ENCODE measurements around the gene PTGES. TPM values are rescaled to one million over a fixed set of nuclear protein-coding genes. Genes with fewer than 3 reads are reported as not detected.

The PTGES gene
- total and polyA plus RNA-seq, 10 of the 15 experiments (the other 5 are each of a cell fraction or from before 2014, with no cell fraction given), result 0.57 TPM; not detected in 9

- RAD21 ChIA-PET (ENCODE audit: unreplicated experiment), result no interaction called here
- FAIRE-seq, result no peak
- H3K79me2 ChIP-seq (ENCODE audit: control insufficient read depth, insufficient read depth, low read length), result no peaks in the 10 kb centered on the region
- no peaks in the 10 kb centered on the region for H3K9me3 ChIP-seq (replicated peaks; ENCODE audit: control insufficient read depth, insufficient read depth, low read length)
- peaks cover 0 to 5% of the 10 kb centered on the region in 2 experiments for H3K27me3 ChIP-seq (replicated peaks in 1 of 2; ENCODE audit: control insufficient read depth in 2 of 2, insufficient read depth in 2 of 2, low read length in 1 of 2)
- TF ChIP-seq BMI1 (IDR thresholded peaks at IDR 0.05; ENCODE audit: borderline replicate concordance), result no peak
- H3K9ac ChIP-seq (ENCODE audit: control insufficient read depth, insufficient read depth, low read length), result no peak overlapping the region
- intact Hi-C loops (cut with micrococcal nuclease; ENCODE audit: unreplicated experiment) (no loop called here), in situ Hi-C loops (cut with MboI) (no loop called here)
- H3K4me3 ChIP-seq, result no peak overlapping the region
- POLR2A ChIA-PET, result no interaction called here
- H3K4me2 ChIP-seq (ENCODE audit: control insufficient read depth, insufficient read depth), result no peak overlapping the region
- BruUV-seq (replicated peaks), result no TSS peak
- H3K4me1 ChIP-seq (ENCODE audit: control insufficient read depth, insufficient read depth, low read length), result no peaks in the 10 kb centered on the region
- SMC1A ChIA-PET (ENCODE audit: uncharacterized antibody, unreplicated experiment), result no interaction called here
- no peak overlapping the region for H3K27ac ChIP-seq (ENCODE audit: control insufficient read depth, insufficient read depth)
- H3K36me3 ChIP-seq (ENCODE audit: control insufficient read depth in 2 of 2, insufficient read depth in 2 of 2, low read length in 1 of 2), result no peaks in the 10 kb centered on the region
- no peak for ATAC-seq
- CTCF ChIA-PET, result no interaction called here
- H4K20me1 ChIP-seq (ENCODE audit: control insufficient read depth, insufficient read depth), result no peaks in the 10 kb centered on the region
- 44% methylated on average over 11 of the region's 11 CpGs for WGBS (ENCODE audit: insufficient coverage, insufficient replicate concordance, low lambda C conversion rate, missing lambda C conversion rate)
- DNase-seq (ENCODE audit: low read depth, low spot score), result no peak
- H2AFZ ChIP-seq (ENCODE audit: control insufficient read depth, low read depth, low read length), result no peak overlapping the region
Observed at GRCh38 chr9:129701054-129701453, 51.8 kb downstream of the PTGES start.

DNA sequence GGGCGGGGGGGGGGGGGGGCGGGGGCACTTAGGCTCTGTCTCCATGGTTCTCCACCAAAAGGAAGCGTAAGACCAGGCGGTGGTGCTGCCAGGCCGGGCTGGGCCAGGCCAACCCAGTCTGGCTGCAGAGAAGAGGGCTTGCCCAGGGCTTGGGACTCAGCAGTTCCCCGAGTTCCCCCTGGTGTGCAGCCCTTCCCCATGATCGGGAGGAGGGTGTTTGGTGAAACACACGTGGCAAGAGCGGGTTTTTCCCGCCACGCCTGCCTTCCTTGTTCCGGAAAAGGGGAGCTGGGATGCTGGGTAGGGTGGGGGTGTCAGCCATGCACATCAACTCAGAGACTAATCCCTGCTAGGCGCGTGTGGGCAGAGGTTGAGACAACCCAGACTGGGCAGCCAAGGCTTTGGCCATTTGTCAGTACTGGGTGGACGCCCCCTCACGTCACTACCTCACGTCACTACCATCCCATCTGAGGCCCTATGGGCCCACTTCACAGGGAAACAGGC, 54.5 kb downstream of the PTGES start:
- WGBS (ENCODE audit: insufficient coverage, insufficient replicate concordance, low lambda C conversion rate, missing lambda C conversion rate), result 31% methylated on average over 14 of the region's 17 CpGs
- no TSS peak for BruUV-seq (replicated peaks)
- no peak overlapping the region for H3K4me2 ChIP-seq (ENCODE audit: control insufficient read depth, insufficient read depth)
- H3K4me1 ChIP-seq (ENCODE audit: control insufficient read depth, insufficient read depth, low read length), result no peaks in the 10 kb centered on the region
- ChIA-PET CTCF (no interaction called here), RAD21 (ENCODE audit: unreplicated experiment) (no interaction called here), SMC1A (ENCODE audit: uncharacterized antibody, unreplicated experiment) (no interaction called here), POLR2A (no interaction called here)
- H2AFZ ChIP-seq (ENCODE audit: control insufficient read depth, low read depth, low read length), result no peak overlapping the region
- ATAC-seq (no peak), FAIRE-seq (no peak), DNase-seq (ENCODE audit: low read depth, low spot score) (no peak)
- H3K79me2 ChIP-seq (ENCODE audit: control insufficient read depth, insufficient read depth, low read length), result no peaks in the 10 kb centered on the region
- H3K9me3 ChIP-seq (replicated peaks; ENCODE audit: control insufficient read depth, insufficient read depth, low read length), result no peaks in the 10 kb centered on the region
- peaks cover 0 to 9% of the 10 kb centered on the region in 2 experiments for H3K27me3 ChIP-seq (replicated peaks in 1 of 2; ENCODE audit: control insufficient read depth in 2 of 2, insufficient read depth in 2 of 2, low read length in 1 of 2)
- no peak overlapping the region for H3K27ac ChIP-seq (ENCODE audit: control insufficient read depth, insufficient read depth)
- in situ Hi-C loops (cut with MboI), result no loop called here
- no peak overlapping the region for H3K4me3 ChIP-seq
- TF ChIP-seq, protein P1, sequence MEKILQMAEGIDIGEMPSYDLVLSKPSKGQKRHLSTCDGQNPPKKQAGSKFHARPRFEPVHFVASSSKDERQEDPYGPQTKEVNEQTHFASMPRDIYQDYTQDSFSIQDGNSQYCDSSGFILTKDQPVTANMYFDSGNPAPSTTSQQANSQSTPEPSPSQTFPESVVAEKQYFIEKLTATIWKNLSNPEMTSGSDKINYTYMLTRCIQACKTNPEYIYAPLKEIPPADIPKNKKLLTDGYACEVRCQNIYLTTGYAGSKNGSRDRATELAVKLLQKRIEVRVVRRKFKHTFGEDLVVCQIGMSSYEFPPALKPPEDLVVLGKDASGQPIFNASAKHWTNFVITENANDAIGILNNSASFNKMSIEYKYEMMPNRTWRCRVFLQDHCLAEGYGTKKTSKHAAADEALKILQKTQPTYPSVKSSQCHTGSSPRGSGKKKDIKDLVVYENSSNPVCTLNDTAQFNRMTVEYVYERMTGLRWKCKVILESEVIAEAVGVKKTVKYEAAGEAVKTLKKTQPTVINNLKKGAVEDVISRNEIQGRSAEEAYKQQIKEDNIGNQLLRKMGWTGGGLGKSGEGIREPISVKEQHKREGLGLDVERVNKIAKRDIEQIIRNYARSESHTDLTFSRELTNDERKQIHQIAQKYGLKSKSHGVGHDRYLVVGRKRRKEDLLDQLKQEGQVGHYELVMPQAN (conservative IDR thresholded peaks at IDR 0.05), result no peak
- TF ChIP-seq MEF2A (IDR thresholded peaks at IDR 0.05; ENCODE audit: insufficient read depth, low read depth, low read length) (no peak), USF1 (IDR thresholded peaks at IDR 0.05; ENCODE audit: borderline replicate concordance, extremely low read length, insufficient read depth, low read depth, low read length) (no peak), POLR2AphosphoS5 (IDR thresholded peaks at IDR 0.05; ENCODE audit: low read length) (no peak), BACH1 (IDR thresholded peaks at IDR 0.05; ENCODE audit: borderline replicate concordance) (no peak), TAF1 (IDR thresholded peaks at IDR 0.05; ENCODE audit: borderline replicate concordance, low read depth, low read length) (no peak), POU2F2 (IDR thresholded peaks at IDR 0.05; ENCODE audit: borderline replicate concordance, low read depth, low read length) (no peak), SUPT20H (IDR thresholded peaks at IDR 0.05; ENCODE audit: borderline replicate concordance, control insufficient read depth, low read depth, low read length) (no peak), HDGF (IDR thresholded peaks at IDR 0.05) (no peak)
- TF ChIP-seq, protein P2, sequence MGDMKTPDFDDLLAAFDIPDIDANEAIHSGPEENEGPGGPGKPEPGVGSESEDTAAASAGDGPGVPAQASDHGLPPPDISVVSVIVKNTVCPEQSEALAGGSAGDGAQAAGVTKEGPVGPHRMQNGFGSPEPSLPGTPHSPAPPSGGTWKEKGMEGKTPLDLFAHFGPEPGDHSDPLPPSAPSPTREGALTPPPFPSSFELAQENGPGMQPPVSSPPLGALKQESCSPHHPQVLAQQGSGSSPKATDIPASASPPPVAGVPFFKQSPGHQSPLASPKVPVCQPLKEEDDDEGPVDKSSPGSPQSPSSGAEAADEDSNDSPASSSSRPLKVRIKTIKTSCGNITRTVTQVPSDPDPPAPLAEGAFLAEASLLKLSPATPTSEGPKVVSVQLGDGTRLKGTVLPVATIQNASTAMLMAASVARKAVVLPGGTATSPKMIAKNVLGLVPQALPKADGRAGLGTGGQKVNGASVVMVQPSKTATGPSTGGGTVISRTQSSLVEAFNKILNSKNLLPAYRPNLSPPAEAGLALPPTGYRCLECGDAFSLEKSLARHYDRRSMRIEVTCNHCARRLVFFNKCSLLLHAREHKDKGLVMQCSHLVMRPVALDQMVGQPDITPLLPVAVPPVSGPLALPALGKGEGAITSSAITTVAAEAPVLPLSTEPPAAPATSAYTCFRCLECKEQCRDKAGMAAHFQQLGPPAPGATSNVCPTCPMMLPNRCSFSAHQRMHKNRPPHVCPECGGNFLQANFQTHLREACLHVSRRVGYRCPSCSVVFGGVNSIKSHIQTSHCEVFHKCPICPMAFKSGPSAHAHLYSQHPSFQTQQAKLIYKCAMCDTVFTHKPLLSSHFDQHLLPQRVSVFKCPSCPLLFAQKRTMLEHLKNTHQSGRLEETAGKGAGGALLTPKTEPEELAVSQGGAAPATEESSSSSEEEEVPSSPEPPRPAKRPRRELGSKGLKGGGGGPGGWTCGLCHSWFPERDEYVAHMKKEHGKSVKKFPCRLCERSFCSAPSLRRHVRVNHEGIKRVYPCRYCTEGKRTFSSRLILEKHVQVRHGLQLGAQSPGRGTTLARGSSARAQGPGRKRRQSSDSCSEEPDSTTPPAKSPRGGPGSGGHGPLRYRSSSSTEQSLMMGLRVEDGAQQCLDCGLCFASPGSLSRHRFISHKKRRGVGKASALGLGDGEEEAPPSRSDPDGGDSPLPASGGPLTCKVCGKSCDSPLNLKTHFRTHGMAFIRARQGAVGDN (IDR thresholded peaks at IDR 0.05), result no peak
- H4K20me1 ChIP-seq (ENCODE audit: control insufficient read depth, insufficient read depth), result no peaks in the 10 kb centered on the region
- H3K36me3 ChIP-seq (ENCODE audit: control insufficient read depth in 2 of 2, insufficient read depth in 2 of 2, low read length in 1 of 2), result no peaks in the 10 kb centered on the region
- intact Hi-C loops (cut with micrococcal nuclease; ENCODE audit: unreplicated experiment), result no loop called here
- no peak overlapping the region for H3K9ac ChIP-seq (ENCODE audit: control insufficient read depth, insufficient read depth, low read length)

Measured in GM12878 (cell line).